ENCODE data around the gene MTCP1.

MTCP1 gene

GRCh38 chrX:155054255-155054654 lies 16.7 kb downstream of the MTCP1 start:
- in situ Hi-C loops (cut with HindIII; ENCODE audit: low sequenced_read_pairs), result no loop called here

DNA sequence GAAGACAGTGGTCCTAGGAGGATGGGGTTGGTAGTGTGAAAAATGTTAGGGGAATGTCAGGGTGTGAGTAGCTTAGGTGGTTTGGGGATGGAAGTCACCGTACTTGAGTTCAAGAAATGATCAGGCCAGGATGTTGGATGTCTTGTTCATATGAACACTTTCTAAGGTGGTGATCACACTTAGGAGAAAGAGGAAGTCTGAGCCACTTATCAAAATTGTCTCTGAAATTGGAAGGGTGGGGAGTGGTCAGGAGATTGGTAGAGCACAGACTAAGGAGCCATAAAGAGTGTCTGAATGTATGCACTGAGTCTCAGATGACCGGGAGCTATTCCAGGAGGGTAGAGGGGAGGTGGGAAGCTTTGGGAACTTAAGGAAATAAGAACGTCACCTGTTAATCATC lies 17.3 kb downstream of the MTCP1 start:
- in situ Hi-C loops (cut with HindIII; ENCODE audit: low sequenced_read_pairs), result no loop called here

- in situ Hi-C loops (cut with HindIII; ENCODE audit: low sequenced_read_pairs), result no loop called here
Measured at GRCh38 chrX:155052738-155053498, 18.0 kb downstream of the MTCP1 start.

GRCh38 chrX:155048977-155049619 lies 21.8 kb downstream of the MTCP1 start:
- in situ Hi-C loops (cut with HindIII; ENCODE audit: low sequenced_read_pairs), result no loop called here

- in situ Hi-C loops (cut with HindIII; ENCODE audit: low sequenced_read_pairs), result no loop called here
Measured at GRCh38 chrX:155046811-155047528, 24.0 kb downstream of the MTCP1 start.

- in situ Hi-C loops (cut with HindIII; ENCODE audit: low sequenced_read_pairs), result no loop called here
Measured at GRCh38 chrX:155046129-155046810, 24.7 kb downstream of the MTCP1 start.

DNA sequence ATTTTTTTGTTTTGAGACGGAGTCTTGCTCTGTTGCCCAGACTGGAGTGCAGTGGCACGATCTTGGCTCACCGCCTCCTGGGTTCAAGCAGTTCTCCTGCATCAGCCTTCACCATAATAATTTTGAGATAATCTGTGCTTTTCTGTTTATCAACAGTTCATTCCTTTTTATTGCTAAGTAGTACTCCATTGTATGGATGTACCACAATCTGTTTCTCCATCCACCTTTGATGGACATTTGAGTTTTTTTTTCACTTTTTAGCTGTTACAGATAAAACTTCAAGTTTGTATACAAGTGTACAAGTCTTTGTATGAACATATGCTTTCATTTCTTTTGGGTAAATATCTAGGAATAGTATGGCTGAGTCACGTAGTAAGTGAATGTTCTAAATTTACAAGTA lies 35.2 kb downstream of the MTCP1 start:
- in situ Hi-C loops (cut with HindIII; ENCODE audit: low sequenced_read_pairs), result no loop called here

DNA sequence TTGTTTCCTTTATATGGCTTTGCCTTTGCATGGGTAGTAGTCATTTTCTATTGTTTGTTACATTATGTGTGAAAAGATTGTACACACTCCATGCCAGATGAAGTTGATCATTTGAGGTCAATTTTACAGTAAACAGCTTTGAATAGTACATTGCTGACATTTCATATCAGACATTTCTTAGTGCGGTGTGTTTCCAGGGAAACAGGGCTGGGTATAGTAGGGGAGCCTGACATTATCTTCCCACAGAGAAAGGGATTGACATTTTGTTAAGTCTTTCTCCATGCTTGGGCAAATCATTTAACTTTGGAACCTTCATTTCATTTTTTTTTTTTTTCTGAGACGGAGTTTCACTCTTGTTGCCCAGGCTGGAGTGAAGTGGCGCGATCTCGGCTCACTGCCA lies 39.3 kb downstream of the MTCP1 start:
- in situ Hi-C loops (cut with HindIII; ENCODE audit: low sequenced_read_pairs), result no loop called here

- in situ Hi-C loops (cut with HindIII; ENCODE audit: low sequenced_read_pairs), result no loop called here
Measured at GRCh38 chrX:155028877-155029291, 42.1 kb downstream of the MTCP1 start.

GRCh38 chrX:155028129-155028528 lies 42.8 kb downstream of the MTCP1 start:
- in situ Hi-C loops (cut with HindIII; ENCODE audit: low sequenced_read_pairs), result no loop called here

DNA sequence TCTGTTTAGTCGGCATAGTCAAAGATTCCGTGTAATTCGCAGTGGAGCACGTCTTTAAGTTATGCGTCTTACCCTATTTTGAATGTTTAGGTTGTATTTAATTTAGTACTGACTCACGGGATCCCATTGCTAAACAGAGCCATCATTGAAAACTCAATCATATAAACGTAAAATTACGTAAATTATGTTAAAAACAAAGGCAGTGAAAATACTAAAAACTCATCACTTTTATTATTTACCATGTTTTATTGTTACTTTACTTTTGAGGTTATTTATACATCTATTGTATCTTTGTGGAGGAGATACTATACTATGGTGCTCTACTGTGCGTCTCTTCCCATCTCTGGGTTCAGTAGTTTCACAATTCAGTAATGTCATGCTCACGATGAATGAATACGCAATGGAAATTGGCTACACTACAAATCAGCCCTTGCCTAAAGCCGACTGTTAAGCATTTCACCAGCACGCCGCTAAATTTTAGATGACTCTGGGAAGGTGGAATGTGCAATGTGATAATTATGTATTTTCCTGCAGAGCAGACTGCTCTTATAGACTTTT lies 43.3 kb downstream of the MTCP1 start:
- in situ Hi-C loops (cut with HindIII; ENCODE audit: low sequenced_read_pairs), result no loop called here

DNA sequence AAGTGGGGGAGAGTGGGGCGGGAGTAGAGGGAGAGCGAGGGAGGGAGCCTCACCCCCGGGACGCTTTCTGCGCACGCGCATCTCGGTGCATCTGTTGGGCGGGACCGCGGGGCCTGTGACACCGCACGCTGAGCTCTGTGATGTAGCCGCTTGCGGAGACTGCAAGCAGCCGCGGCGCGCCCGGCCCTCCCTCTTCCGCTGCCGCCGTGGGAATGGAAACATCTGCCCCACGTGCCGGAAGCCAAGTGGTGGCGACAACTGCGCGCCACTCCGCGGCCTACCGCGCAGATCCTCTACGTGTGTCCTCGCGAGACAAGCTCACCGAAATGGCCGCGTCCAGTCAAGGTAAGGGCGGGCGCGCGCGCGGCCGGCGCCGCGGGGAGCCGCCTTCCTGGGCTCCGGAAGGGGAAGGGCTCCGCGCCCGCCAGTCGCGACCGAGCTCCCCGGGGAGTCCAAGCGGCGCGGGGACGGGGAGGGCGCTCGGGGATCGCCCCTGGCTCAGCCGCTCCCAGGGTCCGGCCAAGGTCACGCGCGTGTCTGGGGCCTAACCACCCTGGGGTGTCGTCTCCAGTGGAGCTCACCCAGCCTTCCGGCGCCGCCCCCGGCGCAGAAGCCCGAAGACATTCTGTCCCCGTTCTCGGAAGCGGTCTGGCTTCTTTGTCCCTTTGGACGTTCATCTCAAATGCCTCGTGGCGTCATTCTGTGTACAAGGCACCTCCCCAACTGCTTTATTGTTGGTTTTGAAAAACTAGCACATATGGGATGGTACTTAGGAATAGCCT lies 44.0 kb downstream of the MTCP1 start, which contains the start of gene FUNDC2:
TSS of gene FUNDC2 (plus strand) at position 118 of the 782 bp plus-strand sequence. CDS start at position 213, 95 bp downstream.
- in situ Hi-C loops (cut with HindIII; ENCODE audit: low sequenced_read_pairs), result no loop called here

DNA sequence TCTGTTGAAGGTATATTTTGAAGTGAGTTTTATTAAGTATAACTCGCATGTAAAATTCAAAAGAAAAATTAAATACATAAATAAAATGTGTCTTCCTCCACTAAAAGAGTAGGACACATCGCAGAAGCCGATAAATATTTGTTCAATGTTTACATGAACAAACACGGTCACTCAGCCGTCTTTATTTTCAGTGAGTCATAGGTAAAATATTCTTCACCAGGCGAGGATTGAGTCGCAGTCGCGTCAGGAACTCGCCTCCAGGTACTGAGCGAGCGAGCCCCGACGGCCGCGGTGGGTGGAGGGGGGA lies 44.6 kb downstream of the MTCP1 start:
- in situ Hi-C loops (cut with HindIII; ENCODE audit: low sequenced_read_pairs), result no loop called here

DNA sequence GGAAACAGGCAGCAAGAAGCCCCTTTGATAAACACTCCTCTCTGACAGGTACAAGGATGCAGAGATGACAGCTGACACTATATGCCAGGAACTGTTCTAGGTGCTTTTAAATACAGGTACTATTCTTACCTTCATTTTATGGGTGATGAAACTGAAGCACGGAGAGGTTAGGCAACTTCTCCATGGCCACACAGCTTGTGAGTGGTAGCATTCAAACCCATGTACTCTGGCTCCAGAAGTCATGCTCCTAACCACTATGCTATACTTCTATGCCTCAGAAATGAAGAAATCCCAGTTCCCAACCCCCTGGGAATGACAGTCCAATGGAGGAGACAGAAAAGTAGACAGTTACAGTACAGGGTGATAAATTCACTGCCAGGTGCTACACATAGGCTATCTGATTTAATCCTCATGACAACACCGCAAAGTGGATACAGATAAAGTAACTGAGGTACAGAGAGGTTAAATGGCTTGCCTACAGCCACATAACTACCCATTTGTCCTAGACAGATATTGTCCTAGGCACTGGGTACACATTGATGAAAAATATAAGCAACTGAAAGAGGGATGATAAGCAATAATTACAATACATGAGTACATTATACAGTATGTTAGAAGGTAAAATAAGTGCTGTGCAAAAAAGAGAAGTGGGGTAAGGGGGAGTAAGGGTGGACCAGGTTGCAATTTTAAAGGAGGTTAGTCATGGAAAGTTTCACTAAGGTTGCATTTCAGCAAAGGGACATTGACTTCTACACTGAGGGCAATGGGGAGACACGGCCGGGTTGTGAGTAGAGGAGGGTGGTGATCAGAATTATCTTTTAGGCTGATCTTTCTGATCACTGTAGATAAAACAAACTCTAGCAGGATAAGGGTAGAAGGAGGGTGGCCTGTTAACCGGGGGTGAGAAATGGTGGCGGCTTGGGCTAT lies 46.8 kb downstream of the MTCP1 start:
- in situ Hi-C loops (cut with HindIII; ENCODE audit: low sequenced_read_pairs), result no loop called here

GRCh38 chrX:155022585-155022984 lies 48.4 kb downstream of the MTCP1 start, which contains the start of gene F8:
Gene F8, minus strand, starts transcription at chrX:155022723. Its CDS starts 171 bp downstream, at chrX:155022552.
- in situ Hi-C loops (cut with HindIII; ENCODE audit: low sequenced_read_pairs), result no loop called here

DNA sequence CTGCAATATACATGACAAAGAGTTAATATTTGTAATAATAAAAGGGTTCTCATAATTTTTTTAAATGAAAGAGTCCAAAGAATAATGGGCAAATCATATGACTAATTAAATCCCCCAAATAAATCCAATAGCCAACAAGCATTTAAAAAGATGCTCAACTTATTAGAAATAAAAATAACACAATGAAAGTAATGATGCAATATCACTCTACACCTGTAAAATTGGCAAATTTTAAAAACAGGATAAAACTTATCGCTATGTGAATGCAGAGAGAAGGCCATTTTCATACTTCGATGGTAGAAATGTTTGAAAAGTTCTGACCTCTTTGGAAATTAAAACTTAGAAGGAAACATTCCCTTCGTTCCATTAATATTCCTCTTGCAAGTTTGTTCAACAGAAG lies 50.3 kb downstream of the MTCP1 start:
- in situ Hi-C loops (cut with HindIII; ENCODE audit: low sequenced_read_pairs), result no loop called here
